K562 (cell line): ENCODE measurements around the gene HOXA9. TPM values are rescaled to one million over a fixed set of nuclear protein-coding genes. Genes with fewer than 3 reads are reported as not detected.

Experiments used
- ATAC-seq: fragments of 200-7000 bp; cut with Tn5 transposase; 3 replicates; pipeline ENCODE4 v1.9.1; 2020; ENCODE audit warnings: moderate library complexity
- BruUV-seq: library from RNA; stranded (reverse); fragments of 400-500 nt; replicated peaks from 2 replicates; lab custom pipeline; 2021; lab: Mats Ljungman, UMichigan
- CTCF ChIA-PET: fragments of 300-600 bp; formaldehyde crosslinking; extraction: SDS; loops from one replicate; lab custom pipeline; 2021; ENCODE audit warnings: low intra/inter-chr PET ratio; lab: Yijun Ruan, JAX
- POLR2A ChIA-PET: fragments of 300-600, 350-650 bp; sonication (Branson Sonifier 250); formaldehyde crosslinking; extraction: SDS; loops from one replicate; lab custom pipeline; 2021; ENCODE audit warnings: antibody characterized with exemption, inconsistent platforms; lab: Yijun Ruan, JAX
- DNase-seq, 4 experiments: peaks; one replicate each; pipeline versions ENCODE4 v3.0.0 to v3.0.0-alpha.2; 2011 to 2018; ENCODE audit warnings: low spot score in 3 of 4, mixed read lengths in 3 of 4; ENCODE audit errors: extremely low read depth in 1 of 4
- FAIRE-seq: peaks from 2 replicates; lab custom pipeline; 2011; peaks lifted over from hg19 to GRCh38; lab: Jason Lieb, UNC
- H2AFZ ChIP-seq: 2 replicates; pipeline ENCODE4 v1.6.0; 2011; ENCODE audit warnings: low read depth, low read length, control low read depth, inconsistent platforms
- H3K27ac ChIP-seq: fragments of 200-600 bp; 3 replicates; pipeline ENCODE4 v1.8.0; 2011; ENCODE audit warnings: low read depth, mild to moderate bottlenecking, control low read depth, inconsistent platforms, low read length, moderate library complexity, mixed read lengths; ENCODE audit errors: extremely low read depth
- H3K27me3 ChIP-seq, 2 experiments: fragments of 300-600 bp in 1 of 2; 2 replicates in 1 of 2; 3 replicates in 1 of 2; pipeline versions ENCODE4 v1.6.0 to v1.8.0; 2011; ENCODE audit warnings: inconsistent platforms in 2 of 2, low read length in 2 of 2, mild to moderate bottlenecking in 1 of 2, mixed read lengths in 1 of 2, moderate library complexity in 1 of 2; ENCODE audit not compliant: control insufficient read depth in 2 of 2, insufficient read depth in 2 of 2
- H3K36me3 ChIP-seq: fragments of 300-600 bp; 3 replicates; pipeline ENCODE4 v1.8.0; 2011; ENCODE audit warnings: mild to moderate bottlenecking, low read length, inconsistent platforms; ENCODE audit not compliant: control insufficient read depth, insufficient read depth
- H3K4me1 ChIP-seq, 2 experiments: fragments of 200-600 bp in 1 of 2; replicated peaks in 1 of 2; 2 replicates in 1 of 2; 3 replicates in 1 of 2; pipeline versions ENCODE4 v1.5.1 to v1.8.0; 2011; ENCODE audit warnings: inconsistent platforms in 2 of 2, low read length in 2 of 2, mild to moderate bottlenecking in 1 of 2, mixed read lengths in 1 of 2, moderate library complexity in 1 of 2; ENCODE audit not compliant: control insufficient read depth in 2 of 2, insufficient read depth in 2 of 2
- H3K4me2 ChIP-seq: 2 replicates; pipeline ENCODE4 v1.6.1; 2011; ENCODE audit warnings: low read length, control low read depth, inconsistent platforms, mixed read lengths; ENCODE audit not compliant: insufficient read depth
- H3K4me3 ChIP-seq: fragments of 200-600 bp; sonication (generic), shearing (Covaris generic); 2 replicates; pipeline ENCODE4 v1.5.1; 2016; ENCODE audit warnings: control low read depth, inconsistent platforms
- H3K79me2 ChIP-seq: fragments of 200-600 bp; 3 replicates; pipeline ENCODE4 v1.8.0; 2011; ENCODE audit warnings: low read length, inconsistent platforms; ENCODE audit not compliant: control insufficient read depth, insufficient read depth
- H3K9ac ChIP-seq, 2 experiments: 2 replicates each; pipeline versions ENCODE4 v1.6.0 to v1.6.1; 2011; ENCODE audit warnings: low read depth in 2 of 2, low read length in 2 of 2, control low read depth in 1 of 2, inconsistent platforms in 1 of 2, mild to moderate bottlenecking in 1 of 2, mixed read lengths in 1 of 2; ENCODE audit not compliant: insufficient read depth in 1 of 2
- H3K9me1 ChIP-seq: one replicate; pipeline ENCODE4 v1.6.0; 2011; ENCODE audit warnings: inconsistent platforms, mild to moderate bottlenecking, low read length, moderate library complexity; ENCODE audit not compliant: control insufficient read depth, insufficient read depth
- H3K9me3 ChIP-seq: replicated peaks from 2 replicates; pipeline ENCODE4 v1.5.1; 2011; ENCODE audit warnings: low read depth, low read length, inconsistent platforms; ENCODE audit not compliant: control insufficient read depth, insufficient read depth
- H4K20me1 ChIP-seq: replicated peaks from 2 replicates; pipeline ENCODE4 v1.6.1; 2011; ENCODE audit warnings: low read length, inconsistent platforms, mixed read lengths; ENCODE audit not compliant: control insufficient read depth, insufficient read depth
- ARID3A ChIP-seq: IDR thresholded peaks from 2 replicates; pipeline ENCODE4 v1.6.1; 2012; ENCODE audit warnings: low read depth, low read length, improper control_type of control experiment, borderline replicate concordance
- BRD4 ChIP-seq: fragments of 200-600 bp; sonication (generic); IDR thresholded peaks from 2 replicates; pipeline ENCODE4 v1.6.1; 2017; ENCODE audit warnings: inconsistent platforms
- CHAMP1 ChIP-seq: fragments of 450-650 bp; IDR thresholded peaks from 2 replicates; pipeline ENCODE4 v1.6.1; 2016; ENCODE audit warnings: mild to moderate bottlenecking
- CREBBP ChIP-seq: IDR thresholded peaks from one replicate; pipeline ENCODE4 v1.6.1; 2012; ENCODE audit warnings: low read depth, mild to moderate bottlenecking, control low read depth, inconsistent platforms, low read length
- FIP1L1 ChIP-seq: fragments of 200-400 bp; formaldehyde crosslinking; IDR thresholded peaks from 2 replicates; pipeline ENCODE4 v1.6.1; 2018; ENCODE audit warnings: mild to moderate bottlenecking, low read depth, low read length; ENCODE audit not compliant: poor library complexity, severe bottlenecking
- MAFK ChIP-seq: IDR thresholded peaks from 2 replicates; pipeline ENCODE4 v1.6.1; 2011; ENCODE audit warnings: low read length, improper control_type of control experiment
- MYNN ChIP-seq, 2 experiments: sonication (generic); formaldehyde crosslinking in 1 of 2; IDR thresholded peaks; 2 replicates each; pipeline versions ENCODE4 v1.5.0 to v1.6.1; 2016 to 2020; ENCODE audit warnings: antibody characterized with exemption in 1 of 2, missing genetic modification reagents in 1 of 2
- NUFIP1 ChIP-seq: fragments of 450-650 bp; IDR thresholded peaks from 2 replicates; pipeline ENCODE4 v1.6.1; 2018; ENCODE audit not compliant: partially characterized antibody
- SNRNP70 ChIP-seq: fragments of 200-400 bp; formaldehyde crosslinking; optimal IDR thresholded peaks from 2 replicates; pipeline ENCODE3; 2017; ENCODE audit warnings: low read depth, low read length
- STAG1 ChIP-seq: sonication (generic); formaldehyde crosslinking; IDR thresholded peaks from 2 replicates; pipeline ENCODE4 v1.5.0; 2020; ENCODE audit warnings: missing genetic modification reagents, borderline replicate concordance
- YY1 ChIP-seq, 3 experiments: IDR thresholded peaks; 2 replicates each; pipeline ENCODE4 v1.6.1; 2011; ENCODE audit warnings: low read length in 2 of 3, mild to moderate bottlenecking in 2 of 3, moderate library complexity in 2 of 3, borderline replicate concordance in 1 of 3, control low read depth in 1 of 3, low read depth in 1 of 3; ENCODE audit not compliant: insufficient read depth in 3 of 3, insufficient replicate concordance in 2 of 3, control insufficient read depth in 1 of 3, insufficient read length in 1 of 3; ENCODE audit errors: extremely low read depth in 1 of 3
- ZFP30 ChIP-seq: fragments of 250-450 bp; sonication (Bioruptor Pico); IDR thresholded peaks from 2 replicates; pipeline ENCODE4 v1.8.0; 2022; ENCODE audit warnings: moderate library complexity, mild to moderate bottlenecking, inconsistent platforms, borderline replicate concordance
- ZNF134 ChIP-seq: fragments of 250-450 bp; sonication (Bioruptor Pico); conservative IDR thresholded peaks from 2 replicates; pipeline ENCODE4 v1.4.0; 2020
- WGBS: fragments of 100-300 bp; shearing (Covaris generic); methylation state at CpG from one replicate; pipeline ENCODE4 v1.1.6; 2016; ENCODE audit warnings: low coverage, mixed read lengths; ENCODE audit not compliant: insufficient coverage; ENCODE audit errors: missing lambda C conversion rate; 5-methylcytosine and 5-hydroxymethylcytosine counted together
- in situ Hi-C: fragments of 300-500 bp; cut with MboI; formaldehyde crosslinking; loops from 4 replicates; pipeline ENCODE4 v1.15.0; 2018; ENCODE audit warnings: inconsistent platforms, mixed read lengths
- intact Hi-C: fragments of 100-400 bp; cut with micrococcal nuclease; formaldehyde crosslinking; loops from 2 replicates; pipeline ENCODE4 v1.14.2; 2022
- polyA plus RNA-seq, 8 experiments: library from polyadenylated mRNA; depleted of rRNA in 4 of 8; stranded (reverse) in 5 of 8; unstranded in 3 of 8; fragments of >200 nt; fragmentation: Nextera tagmentation in 2 of 8; fragmentation: Illumina TruSeq in 1 of 8; extraction: Ambion mirVana in 2 of 8; extraction: Trizol in 1 of 8; gene quantifications; 2 replicates each; pipeline versions ENCODE4 v1.2.1 to v1.2.3, GENCODE V29; 2011 to 2014; ENCODE audit warnings: inconsistent platforms in 1 of 8, missing spikeins in 1 of 8
- total RNA-seq, 7 experiments: library from RNA; depleted of rRNA in 6 of 7; stranded (reverse); fragments of >200 nt in 6 of 7; fragmentation: Illumina TruSeq in 2 of 7; extraction: Trizol in 2 of 7; gene quantifications; 2 replicates each; pipeline versions ENCODE4 v1.2.1 to v1.2.3, GENCODE V29; 2011 to 2021; ENCODE audit warnings: low replicate concordance in 1 of 7
- TF ChIP-seq, protein P1 (sequence below): fragments of 250-450 bp; sonication (Bioruptor Pico); IDR thresholded peaks from 2 replicates; pipeline ENCODE4 v1.5.0; 2021
- TF ChIP-seq, protein P2 (sequence below): sonication (generic); formaldehyde crosslinking; IDR thresholded peaks from 2 replicates; pipeline ENCODE4 v1.8.0; 2022; ENCODE audit warnings: mild to moderate bottlenecking, missing genetic modification reagents

The HOXA9 gene
- total and polyA plus RNA-seq, 9 of the 15 experiments (the other 6 are each of a cell fraction or from before 2014, with no cell fraction given) = not detected

DNA sequence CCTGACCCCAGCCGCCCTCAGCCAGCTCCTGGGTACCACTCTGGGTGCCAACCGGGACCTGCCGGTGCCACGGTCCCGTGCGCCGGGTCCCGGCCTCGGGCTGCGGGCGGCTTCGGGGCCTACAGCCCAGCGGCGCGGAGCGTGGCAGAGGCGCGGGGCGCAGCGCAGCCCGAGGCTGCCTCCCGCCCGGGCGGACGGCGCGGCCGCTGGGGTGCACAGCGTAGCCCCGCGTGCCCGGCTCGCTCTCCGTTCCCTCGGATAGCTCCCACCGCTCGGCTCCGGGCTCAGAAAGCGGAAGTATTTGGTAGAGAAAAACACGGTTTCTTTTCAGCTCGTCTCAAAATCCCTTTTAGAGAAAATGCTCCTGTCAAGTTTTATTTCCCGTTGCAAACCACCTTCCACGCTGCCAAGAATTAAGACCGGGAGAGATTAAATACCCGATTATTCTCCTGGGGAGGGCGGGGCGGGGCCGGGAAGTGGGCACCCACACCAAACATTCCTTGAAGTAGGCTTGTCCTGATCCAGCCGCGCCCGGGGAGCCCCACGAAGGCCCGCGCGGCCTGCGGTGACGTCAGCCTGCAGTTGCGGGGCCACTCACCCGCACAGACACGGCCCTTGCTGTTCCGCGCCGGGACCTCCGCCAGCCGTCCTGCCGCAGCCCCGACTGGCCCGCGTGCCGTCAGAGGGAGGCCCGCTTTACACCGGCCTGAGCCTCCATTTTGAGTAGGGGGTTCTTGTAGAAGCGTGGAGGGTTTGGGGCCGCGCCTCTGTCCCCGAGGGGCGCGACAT is 27.4 kb upstream of the HOXA9 start:
- CTCF ChIA-PET = no interaction called here
- no peak for ATAC-seq
- H3K9ac ChIP-seq = no peak overlapping the region
- peaks cover 0 to 17% of the 10 kb centered on the region in 2 experiments; a peak in 2 of 5 replicates for H3K4me1 ChIP-seq
- H3K36me3 ChIP-seq = no peaks in the 10 kb centered on the region
- no peaks in the 10 kb centered on the region for H3K9me1 ChIP-seq
- no TSS peak for BruUV-seq
- no peak overlapping the region for H2AFZ ChIP-seq
- POLR2A ChIA-PET = no interaction called here
- 41% methylated on average over 59 of the region's 78 CpGs for WGBS
- no peak for DNase-seq
- no peak for FAIRE-seq
- peaks cover 26 to 54% of the 10 kb centered on the region in 2 experiments for H3K27me3 ChIP-seq
- no peak overlapping the region for H3K27ac ChIP-seq
- intact Hi-C loops (no loop called here), in situ Hi-C loops (no loop called here)
- H3K4me3 ChIP-seq = no peak overlapping the region
- no peaks in the 10 kb centered on the region for H3K79me2 ChIP-seq
- H4K20me1 ChIP-seq = no peaks in the 10 kb centered on the region
- H3K4me2 ChIP-seq = no peak overlapping the region
- no peaks in the 10 kb centered on the region for H3K9me3 ChIP-seq
- TF ChIP-seq MAFK (no peak), YY1 (IDR thresholded peaks at IDR 0.05; ENCODE audit: borderline replicate concordance in 1 of 3, control insufficient read depth in 1 of 3, extremely low read depth in 1 of 3, insufficient read depth in 3 of 3, insufficient read length in 1 of 3, insufficient replicate concordance in 2 of 3, low read depth in 1 of 3, low read length in 2 of 3) (no peak), SNRNP70 (no peak), NUFIP1 (no peak), FIP1L1 (no peak), MYNN (IDR thresholded peaks at IDR 0.05) (no peak), MYNN (CRISPR knock-in tag; IDR thresholded peaks at IDR 0.05) (no peak), CHAMP1 (no peak), BRD4 (no peak), ZNF134 (CRISPR knock-in tag) (no peak), CREBBP (no peak), ARID3A (no peak), ZFP30 (CRISPR knock-in tag) (no peak), STAG1 (no peak)
- TF ChIP-seq, protein P1, sequence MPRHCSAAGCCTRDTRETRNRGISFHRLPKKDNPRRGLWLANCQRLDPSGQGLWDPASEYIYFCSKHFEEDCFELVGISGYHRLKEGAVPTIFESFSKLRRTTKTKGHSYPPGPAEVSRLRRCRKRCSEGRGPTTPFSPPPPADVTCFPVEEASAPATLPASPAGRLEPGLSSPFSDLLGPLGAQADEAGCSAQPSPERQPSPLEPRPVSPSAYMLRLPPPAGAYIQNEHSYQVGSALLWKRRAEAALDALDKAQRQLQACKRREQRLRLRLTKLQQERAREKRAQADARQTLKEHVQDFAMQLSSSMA (CRISPR knock-in tag) = no peak
- TF ChIP-seq, protein P2, sequence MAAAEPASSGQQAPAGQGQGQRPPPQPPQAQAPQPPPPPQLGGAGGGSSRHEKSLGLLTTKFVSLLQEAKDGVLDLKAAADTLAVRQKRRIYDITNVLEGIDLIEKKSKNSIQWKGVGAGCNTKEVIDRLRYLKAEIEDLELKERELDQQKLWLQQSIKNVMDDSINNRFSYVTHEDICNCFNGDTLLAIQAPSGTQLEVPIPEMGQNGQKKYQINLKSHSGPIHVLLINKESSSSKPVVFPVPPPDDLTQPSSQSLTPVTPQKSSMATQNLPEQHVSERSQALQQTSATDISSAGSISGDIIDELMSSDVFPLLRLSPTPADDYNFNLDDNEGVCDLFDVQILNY (CRISPR knock-in tag) = no peak
